NCI-H2227 (cell line): ENCODE data around the gene WDFY1.

Experiments
- DNase-seq: peaks from one replicate; lab custom pipeline; 2025; ENCODE audit not compliant: unreplicated experiment; lab: John Stamatoyannopoulos, UW

WDFY1 gene

GRCh38 chr2:223932816-223933800 is 12.0 kb downstream of the WDFY1 start:
- no peak for DNase-seq

GRCh38 chr2:223930103-223930976 is 14.8 kb downstream of the WDFY1 start:
- DNase-seq, result no peak

- no peak for DNase-seq
Measured at GRCh38 chr2:223929571-223930102, 15.5 kb downstream of the WDFY1 start.

GRCh38 chr2:223928113-223929006 is 16.8 kb downstream of the WDFY1 start:
- no peak for DNase-seq

- DNase-seq, result no peak
Measured at GRCh38 chr2:223925106-223925505, 20.0 kb downstream of the WDFY1 start.

GRCh38 chr2:223923976-223924375 is 21.2 kb downstream of the WDFY1 start:
- DNase-seq, result no peak

- no peak for DNase-seq
Measured at GRCh38 chr2:223922308-223922707, 22.8 kb downstream of the WDFY1 start.

- DNase-seq, result no peak
Measured at GRCh38 chr2:223921204-223921603, 23.9 kb downstream of the WDFY1 start.

- no peak for DNase-seq
Measured at GRCh38 chr2:223920109-223920508, 25.0 kb downstream of the WDFY1 start.

- DNase-seq, result no peak
Measured at GRCh38 chr2:223918671-223919134, 26.4 kb downstream of the WDFY1 start.

GRCh38 chr2:223916181-223916920 is 28.8 kb downstream of the WDFY1 start:
- no peak for DNase-seq

- DNase-seq, result no peak
Measured at GRCh38 chr2:223915071-223915470, 30.1 kb downstream of the WDFY1 start.

- no peak for DNase-seq
Measured at GRCh38 chr2:223914324-223914723, 30.8 kb downstream of the WDFY1 start.

- DNase-seq, result no peak
Measured at GRCh38 chr2:223909001-223909741, 36.0 kb downstream of the WDFY1 start.

- no peak for DNase-seq
Measured at GRCh38 chr2:223908304-223908998, 36.7 kb downstream of the WDFY1 start.

GRCh38 chr2:223905996-223906395 is 39.1 kb downstream of the WDFY1 start:
- no peak for DNase-seq

GRCh38 chr2:223901854-223902253 is 43.3 kb downstream of the WDFY1 start:
- DNase-seq, result no peak

- DNase-seq, result no peak
Measured at GRCh38 chr2:223901311-223901710, 43.8 kb downstream of the WDFY1 start.
